ENCODE measurements around the gene SRGAP2B.
"Not testable (repeated sequence)": the region's sequence is repeated elsewhere in the genome, so short reads cannot be mapped to it uniquely, and the experiment has no call there.

Gene SRGAP2B

DNA sequence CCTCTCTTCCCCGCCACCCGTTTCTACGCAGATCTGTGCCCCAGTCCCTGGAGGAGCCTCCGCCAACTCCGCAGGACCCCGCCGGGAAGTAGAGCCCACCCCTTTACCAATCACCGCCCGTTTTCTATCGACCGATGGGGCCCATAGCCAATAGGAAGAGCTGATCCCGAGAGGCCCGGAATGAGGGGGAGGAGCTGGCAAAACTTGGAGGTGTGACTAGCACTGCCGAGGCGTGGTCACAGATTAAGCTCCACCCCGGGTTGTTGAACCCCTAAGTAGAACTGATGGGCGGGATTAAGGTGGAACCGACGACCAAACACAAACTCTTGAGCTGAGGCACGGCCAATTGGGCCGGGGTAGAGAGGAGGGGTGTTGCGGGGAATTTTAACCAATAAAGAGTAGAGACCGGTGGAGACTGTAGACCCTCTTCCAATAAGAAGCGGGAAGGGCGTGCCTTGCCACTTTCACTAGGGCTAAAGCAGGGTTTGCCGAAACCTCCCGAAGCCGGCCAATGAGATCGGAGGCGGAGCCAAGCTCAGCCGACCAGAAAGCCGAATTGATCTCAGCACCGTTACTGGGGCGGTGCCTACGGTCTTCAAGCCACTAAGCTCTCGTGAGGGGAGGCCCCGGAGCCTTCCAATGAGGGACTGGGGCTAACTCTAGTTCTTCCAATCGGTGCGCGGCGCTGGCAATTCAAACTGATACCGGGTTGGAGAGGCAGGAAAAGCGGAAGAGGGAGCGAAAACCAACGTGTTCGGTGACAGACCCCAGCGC lies at the start of gene SRGAP2B, which contains the start of gene FAM72D:
SRGAP2B (minus strand) TSS at position 45 of the 774 bp plus-strand sequence. CDS start 2,427 bp downstream, outside the sequence.
FAM72D (plus strand) TSS at position 691 of the 774 bp plus-strand sequence. CDS start 874 bp downstream, outside the sequence.
- DNase-seq: not testable (repeated sequence)

DNA sequence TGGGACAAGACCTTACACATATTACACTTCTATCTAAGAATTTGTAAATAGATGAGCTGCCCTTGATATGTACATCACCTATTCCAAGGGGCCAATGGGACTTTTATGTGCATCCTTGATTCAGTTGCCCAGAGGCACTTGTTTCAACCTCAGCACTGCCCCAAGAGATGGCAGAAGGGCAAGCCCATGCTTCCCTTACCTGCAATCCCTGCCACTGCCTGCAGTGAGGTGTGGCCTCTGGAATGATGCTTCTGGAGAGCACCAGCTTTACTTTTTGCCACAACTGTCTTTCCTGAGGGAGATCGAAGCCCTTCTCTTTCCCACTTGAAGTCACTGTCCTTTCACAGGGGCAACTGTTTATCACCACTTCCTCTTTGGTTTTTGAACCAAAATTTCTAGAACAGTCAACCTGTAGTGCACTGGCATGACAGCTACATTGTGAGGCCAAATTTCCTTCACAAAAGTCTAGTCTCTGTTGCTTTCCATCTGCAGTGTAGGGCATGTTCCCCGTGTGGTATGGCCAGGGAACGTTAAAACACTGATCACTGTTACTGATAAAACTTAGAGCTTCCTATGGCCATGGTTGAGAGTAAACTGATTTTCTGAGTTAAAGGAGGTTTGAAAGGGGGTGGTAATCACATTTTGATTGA lies 49.3 kb upstream of the SRGAP2B start:
- DNase-seq: not testable (repeated sequence)

DNA sequence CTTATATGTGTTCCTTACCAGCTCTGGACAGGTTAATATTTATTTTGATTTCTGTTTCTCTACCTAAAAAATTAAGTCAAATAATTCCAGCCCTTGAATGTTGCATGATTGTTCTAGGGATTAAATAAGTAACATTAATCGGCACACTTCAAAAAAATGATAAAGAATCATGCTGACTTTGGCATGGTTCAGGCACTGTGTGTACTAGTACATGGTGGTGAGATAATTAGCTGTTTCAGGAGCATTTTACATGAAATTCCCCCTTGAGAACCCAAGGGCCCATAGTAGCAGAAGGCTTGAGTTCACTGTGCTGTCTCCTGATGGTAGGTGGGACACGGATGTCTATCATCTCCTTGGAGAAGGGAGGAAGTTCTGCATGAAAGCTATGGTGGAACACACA lies 45.4 kb upstream of the SRGAP2B start:
- not testable (repeated sequence) for DNase-seq

DNA sequence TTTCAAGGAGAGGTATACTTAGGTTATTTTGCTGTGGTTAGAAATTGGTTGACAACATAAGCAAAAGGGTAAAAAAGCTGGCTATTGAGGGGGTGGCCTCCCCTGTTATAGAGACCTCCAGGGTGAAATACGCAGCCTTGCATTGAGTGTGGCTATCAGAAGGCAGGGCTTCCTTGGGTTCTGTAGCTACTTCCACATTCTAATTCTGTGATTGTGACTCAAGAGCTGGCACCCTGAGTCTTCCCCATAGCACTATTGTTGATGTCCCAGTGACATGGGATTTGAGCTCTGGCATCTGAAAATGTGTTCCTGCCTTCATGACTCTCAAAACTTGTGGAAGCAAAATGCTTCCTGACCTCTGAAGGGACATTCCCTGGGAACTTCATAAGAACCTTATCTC lies 39.3 kb upstream of the SRGAP2B start:
- DNase-seq: not testable (repeated sequence)

DNA sequence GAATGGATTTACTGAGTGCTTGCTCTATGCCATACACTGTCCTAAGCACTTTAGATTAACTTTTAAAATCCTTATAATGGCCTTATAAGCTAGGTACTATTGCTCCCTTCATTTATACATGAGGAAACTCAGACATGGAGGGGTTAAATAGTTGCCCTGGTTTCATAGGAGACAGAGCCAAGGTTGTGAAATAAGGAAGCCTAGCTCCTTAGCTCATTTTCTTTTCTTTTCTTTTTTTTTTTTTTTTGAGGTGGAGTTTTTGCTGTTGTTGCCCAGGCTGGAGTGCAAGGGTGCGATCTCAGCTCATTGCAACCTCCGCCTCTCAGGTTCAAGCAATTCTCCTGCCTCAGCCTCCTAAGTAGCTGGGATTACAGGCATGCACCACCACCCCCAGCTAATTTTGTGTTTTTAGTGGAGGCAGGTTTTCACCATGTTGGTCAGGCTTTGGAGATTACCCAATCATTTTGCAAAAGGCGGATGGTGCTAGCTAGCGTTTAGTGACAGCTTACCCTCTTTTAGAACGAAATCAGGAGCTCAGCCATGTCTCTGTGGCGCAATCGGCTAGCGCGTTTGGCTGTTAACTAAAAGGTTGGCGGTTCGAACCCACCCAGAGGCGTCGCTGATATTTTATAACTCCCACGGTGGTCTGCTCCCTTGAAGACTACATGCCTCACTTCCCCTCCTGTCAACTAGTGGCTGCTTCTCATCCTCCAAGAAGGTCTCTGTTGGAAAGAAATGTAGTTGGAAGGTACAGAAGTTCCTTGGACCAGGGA lies 33.8 kb upstream of the SRGAP2B start:
- DNase-seq: not testable (repeated sequence)

DNA sequence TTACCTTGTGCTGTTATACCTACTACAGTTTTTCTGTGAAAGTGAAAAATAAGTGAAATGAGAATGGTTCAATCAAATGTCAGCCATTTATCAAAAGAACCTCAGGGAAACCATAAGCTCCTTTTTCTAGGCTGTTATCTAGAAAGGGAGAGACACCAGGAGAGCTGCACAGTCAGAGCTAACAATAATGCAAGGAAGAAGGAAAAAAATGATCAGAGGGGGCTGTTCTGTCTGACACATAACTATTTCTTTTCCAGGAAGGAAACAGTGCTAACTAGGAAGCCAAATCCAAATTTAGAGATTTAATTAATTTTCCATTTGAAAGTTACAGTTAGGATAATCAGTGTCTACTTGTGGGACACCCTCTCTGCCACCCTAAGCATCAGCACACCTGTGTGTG lies 32.0 kb upstream of the SRGAP2B start:
- DNase-seq: not testable (repeated sequence)

DNA sequence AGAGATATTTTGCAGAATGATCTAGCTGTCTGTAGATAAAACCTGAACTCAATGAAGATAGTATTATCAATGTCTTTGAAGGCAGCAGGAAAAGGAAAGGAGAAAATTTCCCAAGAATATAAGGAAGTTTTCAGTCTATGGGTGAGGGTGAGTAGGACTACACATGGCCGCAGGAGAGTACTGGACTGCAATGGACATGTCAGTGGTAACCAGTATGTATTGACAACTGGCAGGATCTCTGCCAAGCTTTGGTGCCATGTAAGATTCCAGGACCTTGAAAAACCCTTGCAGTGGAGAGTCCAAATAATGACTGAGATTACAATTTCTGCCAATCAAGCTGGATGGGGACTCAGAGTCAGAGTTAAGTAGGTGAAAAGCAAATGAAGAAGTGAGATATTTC lies 30.0 kb upstream of the SRGAP2B start:
- not testable (repeated sequence) for DNase-seq

DNA sequence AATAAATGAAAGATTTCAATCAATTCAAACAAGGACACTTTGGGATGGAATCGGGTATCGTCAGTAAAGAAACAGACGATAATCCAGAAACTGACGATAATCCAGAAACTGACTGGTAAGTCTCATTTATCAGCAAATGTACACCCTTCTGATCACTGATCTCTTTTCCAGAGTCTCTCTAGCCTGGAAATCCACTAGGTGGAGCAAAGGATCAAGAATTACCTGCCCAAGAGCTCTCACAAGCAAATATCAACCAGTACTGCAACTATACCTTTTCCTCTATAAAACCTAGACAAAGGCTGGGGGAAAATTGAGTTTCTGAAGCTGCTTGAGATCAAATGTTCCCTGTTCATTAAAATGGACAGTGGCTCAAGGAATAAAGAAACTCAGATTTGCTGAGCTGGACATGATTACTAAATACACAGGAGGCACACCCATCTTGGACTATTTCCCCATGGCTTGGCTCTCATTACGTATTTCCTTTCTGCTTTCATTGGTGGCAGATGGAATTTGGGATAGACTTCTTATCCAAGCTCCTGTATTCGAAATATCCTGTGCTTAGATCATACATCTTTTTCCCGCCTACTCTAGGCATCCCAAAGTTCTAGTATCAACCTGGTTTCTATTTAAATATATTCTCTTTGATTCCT lies 29.0 kb upstream of the SRGAP2B start:
- DNase-seq: not testable (repeated sequence)

DNA sequence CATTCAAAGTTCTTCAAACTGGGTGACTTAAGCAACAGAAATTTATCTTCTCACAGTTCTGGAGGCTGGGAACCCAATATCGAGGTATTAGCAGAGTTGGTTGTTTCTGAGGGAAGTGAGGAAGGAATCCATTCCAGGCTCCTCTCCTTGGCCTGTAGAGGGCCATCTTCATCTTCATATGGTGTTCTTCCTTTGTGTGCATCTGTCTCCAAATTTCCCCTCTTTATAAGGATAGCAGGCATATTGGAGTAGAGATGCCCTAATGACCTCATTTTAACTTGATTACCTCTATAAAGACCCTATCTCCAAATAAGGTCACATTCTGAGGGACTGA lies 27.9 kb upstream of the SRGAP2B start:
- DNase-seq: not testable (repeated sequence)

DNA sequence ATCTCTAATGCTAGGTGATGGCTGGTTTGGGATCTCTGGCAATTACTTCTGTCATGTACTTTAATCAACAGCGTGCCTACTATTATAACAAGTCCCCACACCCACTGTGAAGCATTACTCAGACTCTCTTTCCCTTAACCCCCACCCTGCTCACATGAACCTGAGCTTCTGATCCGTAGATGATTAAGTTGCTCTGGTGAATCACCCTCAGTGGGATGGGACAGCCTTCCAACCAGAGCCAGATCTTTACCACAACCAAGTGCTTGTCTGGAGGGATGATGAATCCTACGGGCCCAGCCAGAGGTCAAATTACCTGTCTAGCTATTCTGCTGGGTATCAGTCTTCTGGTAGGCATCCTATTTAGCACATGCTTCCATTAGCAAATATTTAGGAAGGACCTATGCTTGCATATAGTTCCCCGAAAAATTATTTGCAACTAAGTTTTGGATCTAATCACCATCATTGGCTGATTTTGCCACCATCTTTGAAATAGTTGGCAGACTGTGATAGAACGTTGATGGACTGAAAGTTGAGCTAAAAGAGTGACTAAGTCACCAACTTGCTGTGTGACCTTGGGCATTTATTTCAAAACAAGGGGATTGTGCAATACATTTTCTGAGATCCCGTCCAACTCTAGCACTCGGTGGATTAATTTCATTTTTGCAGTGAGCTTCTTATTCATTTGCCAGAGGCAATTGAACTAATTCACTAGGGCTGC lies 27.4 kb upstream of the SRGAP2B start:
- DNase-seq: not testable (repeated sequence)

DNA sequence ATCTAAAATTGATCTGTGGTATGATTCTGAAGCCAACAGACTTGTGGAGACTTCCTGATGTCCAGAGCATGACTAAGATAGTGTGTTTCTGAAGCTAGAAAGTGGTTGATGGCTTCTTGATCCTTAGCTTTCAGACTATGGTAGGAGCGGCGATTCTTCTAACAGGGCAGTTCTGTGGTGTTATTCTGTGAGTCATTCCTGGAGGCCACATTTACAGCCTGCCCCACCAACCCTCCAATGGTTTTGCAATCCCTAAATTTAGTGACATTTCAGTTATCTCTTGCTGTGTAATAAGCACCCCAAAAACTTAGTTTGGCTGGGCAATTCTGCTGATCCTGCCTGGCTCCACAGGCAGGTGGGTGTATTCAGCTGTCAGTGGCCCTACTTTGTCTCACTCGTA lies 24.7 kb upstream of the SRGAP2B start:
- DNase-seq: not testable (repeated sequence)

DNA sequence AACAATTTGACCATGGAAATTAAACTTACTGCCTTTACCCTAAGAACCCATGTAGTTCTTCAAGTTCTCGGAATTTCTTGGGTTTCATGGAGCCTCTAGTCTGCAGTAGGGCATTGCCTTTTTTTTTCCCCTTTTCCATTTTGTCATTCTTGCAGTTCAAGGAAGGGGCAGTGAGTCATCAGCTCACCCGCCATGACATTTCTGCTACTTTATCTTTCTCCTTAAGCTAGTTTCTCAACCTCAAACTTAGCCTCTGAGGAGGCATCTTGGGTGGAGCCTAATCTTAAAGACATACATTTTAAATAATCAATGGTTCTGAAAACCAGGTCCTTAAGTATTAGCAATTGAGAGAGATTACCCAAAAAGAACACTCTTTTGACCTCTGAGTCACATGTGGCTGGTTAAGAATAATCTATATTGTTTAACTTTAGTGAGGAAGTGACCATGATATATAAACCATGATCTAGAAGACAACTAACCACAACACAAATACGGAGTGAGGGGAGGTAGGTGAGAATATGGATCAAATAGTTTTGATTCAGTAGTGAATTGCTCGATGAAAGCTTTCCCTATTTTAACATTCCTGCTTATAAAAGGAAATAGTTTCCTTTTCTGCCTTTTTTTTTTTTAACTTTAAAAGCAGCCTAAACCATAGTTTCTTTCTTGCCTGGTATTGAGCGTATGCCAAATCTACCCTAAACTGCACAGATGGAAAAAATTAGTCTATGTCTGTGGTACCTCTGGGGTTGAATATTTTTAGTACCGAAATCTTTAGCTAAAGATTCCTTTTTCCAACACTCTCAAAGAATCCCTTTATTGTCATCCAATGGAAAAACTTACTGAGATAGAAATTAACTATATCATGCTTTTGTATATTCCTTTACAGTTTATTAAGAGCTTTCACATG lies 20.7 kb upstream of the SRGAP2B start:
- not testable (repeated sequence) for DNase-seq

DNA sequence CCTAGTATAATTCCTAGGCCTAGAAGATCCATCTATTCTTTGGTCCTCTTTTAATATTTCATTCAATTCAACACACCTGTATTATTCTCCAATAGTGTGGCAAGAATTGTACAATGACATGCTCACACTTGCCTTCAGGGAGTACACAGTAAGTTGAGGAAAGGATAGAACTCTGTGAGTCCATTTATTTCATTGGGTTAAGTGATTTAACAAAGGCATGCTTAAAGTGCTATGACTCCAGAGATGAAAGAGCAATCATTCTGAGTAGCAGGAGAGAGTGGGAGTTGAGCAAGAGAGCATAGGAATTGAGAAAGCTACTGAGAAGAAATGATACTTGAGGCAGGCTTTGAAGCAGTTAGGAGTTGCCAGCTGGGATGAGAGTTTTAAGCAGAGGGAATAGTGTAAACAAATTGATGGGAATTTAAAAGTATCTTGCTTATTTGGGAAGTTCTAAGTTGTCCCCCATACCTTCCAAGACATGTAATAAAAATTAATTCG lies 19.5 kb upstream of the SRGAP2B start:
- DNase-seq: not testable (repeated sequence)

DNA sequence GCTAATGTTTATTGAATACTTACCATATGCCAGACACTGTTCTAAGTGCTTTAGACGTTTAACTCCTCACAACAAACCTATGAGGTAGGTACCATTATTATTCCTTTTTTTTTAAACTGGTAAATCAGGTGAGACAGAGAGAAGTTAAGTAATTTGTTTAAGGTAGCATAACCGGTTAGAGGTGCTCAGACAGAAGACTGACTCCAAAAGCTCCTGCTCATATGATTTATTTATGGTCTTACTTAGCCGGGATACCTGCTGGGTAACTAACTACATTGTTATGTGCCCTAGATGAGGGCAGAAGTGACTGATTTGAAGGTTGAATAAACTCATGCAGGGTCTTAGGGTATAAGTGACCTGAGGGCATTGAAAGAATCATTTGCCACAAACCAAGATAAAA lies 17.6 kb upstream of the SRGAP2B start:
- DNase-seq: not testable (repeated sequence)

DNA sequence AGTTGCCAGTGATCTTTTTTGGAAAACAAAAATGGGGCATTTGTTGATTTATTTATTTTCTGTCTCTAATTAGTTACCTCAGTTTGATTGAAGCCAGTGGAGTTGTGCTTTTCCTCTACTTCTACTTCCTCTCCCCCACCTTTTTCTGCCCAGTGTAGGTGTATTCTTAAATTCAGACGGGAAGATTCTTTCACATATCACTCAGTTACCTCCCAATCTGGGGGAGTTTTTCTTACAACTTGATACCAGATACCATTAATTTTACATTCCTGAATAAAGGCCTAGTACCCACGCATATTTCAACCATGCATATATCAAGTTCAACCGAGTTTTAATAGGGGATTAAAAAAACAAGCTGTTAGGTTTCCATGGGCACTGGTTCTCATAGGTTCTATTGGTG lies 16.5 kb upstream of the SRGAP2B start:
- DNase-seq: not testable (repeated sequence)

DNA sequence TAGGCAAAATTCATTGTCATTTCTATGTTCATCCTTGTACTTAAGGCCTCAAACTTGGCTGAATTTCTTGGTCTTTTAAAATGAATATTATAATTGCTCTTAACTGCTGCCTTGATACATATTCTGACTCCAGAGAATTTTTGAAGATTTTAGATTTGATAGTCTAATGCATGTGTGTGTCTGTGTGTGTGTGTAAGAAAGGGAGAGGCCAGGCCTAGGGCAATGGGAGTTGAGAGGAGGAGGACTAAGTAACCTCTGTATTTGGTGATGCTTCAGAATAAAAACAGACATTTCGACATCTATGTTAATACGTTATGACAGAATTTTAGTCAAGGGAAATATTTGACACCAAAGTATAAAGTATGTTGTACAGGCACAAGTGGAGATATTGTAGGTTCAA lies 8.2 kb upstream of the SRGAP2B start:
- not testable (repeated sequence) for DNase-seq

DNA sequence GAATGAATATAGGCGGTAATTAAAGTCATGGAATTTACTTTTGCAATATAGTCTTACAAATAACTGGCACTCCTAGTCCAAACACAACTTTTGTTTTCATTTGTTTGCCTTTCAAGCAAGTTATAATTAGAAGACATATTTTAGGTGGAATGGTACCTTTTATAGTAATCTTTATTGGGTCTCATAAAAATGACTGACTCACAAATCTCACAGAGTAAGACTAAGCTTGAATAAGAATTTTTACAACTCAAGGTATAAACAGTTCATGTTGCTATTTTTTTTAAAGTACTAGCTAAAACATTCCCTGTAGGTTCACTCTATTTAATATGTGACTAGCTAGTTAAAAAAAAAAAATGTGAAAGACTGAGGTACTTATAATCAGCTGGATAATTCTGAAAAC lies 6.6 kb upstream of the SRGAP2B start:
- not testable (repeated sequence) for DNase-seq

DNA sequence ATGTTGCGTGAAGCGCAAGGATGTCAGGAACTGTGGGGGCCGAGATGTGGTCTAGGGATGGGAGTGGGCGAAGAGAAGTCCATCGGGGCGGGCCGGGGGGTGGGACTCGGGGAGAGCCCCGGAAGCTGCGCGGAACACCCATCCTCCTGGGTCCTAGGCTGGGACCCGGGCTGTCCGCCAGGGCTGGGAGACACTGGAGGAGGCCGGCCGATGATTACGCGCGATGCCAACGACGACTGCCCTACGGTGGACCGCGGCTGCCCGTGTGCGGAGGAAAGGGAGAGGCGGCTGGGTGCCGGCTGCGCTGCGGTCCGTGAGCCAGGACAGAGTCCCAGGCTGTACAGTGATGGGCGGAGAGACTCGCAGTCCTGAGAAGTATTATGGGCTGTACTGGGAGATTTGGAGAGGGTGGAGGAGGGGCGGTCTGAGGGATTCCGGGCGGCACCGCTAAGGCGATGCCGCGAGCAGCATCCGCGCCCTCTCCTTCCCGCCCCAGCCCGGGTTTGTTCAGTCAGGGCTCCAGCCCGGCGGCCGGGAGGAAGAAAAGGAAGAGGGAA lies 395 bp downstream of the SRGAP2B start:
- peak; percentile 14 to 15 for DNase-seq

DNA sequence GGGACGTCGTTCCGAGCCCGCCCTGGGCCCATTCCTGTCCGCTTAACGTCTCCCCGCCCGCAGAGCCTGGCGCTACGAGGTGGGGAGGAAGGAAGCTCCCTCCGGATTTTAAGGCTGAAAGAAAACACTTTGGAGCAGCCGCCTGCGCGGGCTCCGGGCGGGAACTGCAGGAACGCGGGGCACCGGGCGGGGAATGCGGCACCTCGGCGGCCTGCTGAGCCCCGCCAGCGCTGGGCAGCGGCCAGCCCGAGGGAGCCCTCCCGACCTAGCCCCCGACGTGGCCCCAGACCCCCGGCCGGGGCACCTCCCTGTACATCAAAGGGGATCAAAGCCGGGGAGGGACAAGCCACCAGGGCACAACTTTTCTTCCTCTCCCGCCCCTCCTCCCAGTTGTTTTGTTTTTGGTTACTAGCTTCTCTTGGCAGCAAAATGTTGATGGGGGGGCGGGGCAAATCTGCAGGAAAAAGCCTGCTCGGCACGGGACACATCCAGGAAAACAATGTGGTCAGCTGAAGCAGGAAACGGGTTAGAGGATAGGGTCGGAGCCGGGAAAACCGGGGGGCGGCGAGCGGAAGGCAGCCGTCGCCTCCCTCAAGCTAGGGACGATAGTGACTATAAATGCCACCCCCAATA lies 1.5 kb downstream of the SRGAP2B start:
- peak; percentile 9 to 21 for DNase-seq

All from activated CD4-positive, alpha-beta T cell treated with anti-CD3 and anti-CD28 coated beads, Interleukin-2, amount 50 U/mL, for 48 hours (primary cell).